ENCODE data around the gene NEXN. TPM values are rescaled to one million over a fixed set of nuclear protein-coding genes. Genes with fewer than 3 reads are reported as not detected.

The NEXN gene
- total and polyA plus RNA-seq, 2 of the 8 experiments (the other 6 are each of a cell fraction or from before 2014, with no cell fraction given): 0.20 to 2.9 TPM

DNA sequence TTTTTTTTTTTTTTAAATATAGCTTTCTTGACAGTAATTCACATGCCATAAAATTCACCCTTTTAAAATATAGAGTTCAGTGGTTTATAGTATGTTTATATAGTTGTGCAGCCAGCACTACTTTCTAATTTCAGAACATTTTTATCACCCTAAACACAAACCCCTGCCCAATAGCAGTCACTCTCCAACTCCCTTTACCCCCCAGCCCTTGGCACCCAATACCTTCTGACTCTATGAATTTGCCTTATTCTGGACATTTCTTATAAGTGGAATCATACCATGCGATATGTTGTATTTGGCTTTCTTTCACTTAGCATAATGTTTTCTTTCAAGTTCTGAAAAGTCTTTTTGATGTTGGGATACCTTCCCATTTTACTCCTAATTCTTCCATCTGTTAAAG, 42.5 kb upstream of the NEXN start:
- H3K56ac ChIP-seq (replicated peaks; ENCODE audit: insufficient read length, low read depth, low read length): no peak overlapping the region
- 88% methylated on average over 1 of the region's 1 CpG; no CpG with 5 or more reads in 1 of the 2 experiments for WGBS, 2 experiments (ENCODE audit: extremely low coverage in 1 of 2, insufficient coverage in 1 of 2, insufficient read length in 1 of 2, insufficient replicate concordance in 2 of 2, low coverage in 1 of 2, low lambda C conversion rate in 2 of 2, missing lambda C conversion rate in 1 of 2)
- no peaks in the 10 kb centered on the region for H3K27me3 ChIP-seq (replicated peaks in 1 of 4; ENCODE audit: control insufficient read depth in 3 of 4, extremely low read depth in 1 of 4, insufficient read depth in 3 of 4, low read length in 3 of 4)
- no peak overlapping the region for H2AFZ ChIP-seq (ENCODE audit: low read length)
- no peaks in the 10 kb centered on the region for H3K79me2 ChIP-seq (ENCODE audit: control insufficient read depth in 1 of 2, insufficient read depth in 2 of 2, low read length in 2 of 2)
- H3K79me1 ChIP-seq (ENCODE audit: low read depth, low read length): no peaks in the 10 kb centered on the region
- H3K23ac ChIP-seq (ENCODE audit: insufficient read length): no peak overlapping the region
- no peak overlapping the region for H2BK15ac ChIP-seq (ENCODE audit: low read length)
- no peak overlapping the region for H3K4ac ChIP-seq (replicated peaks; ENCODE audit: insufficient read length, low read depth, low read length)
- no peaks in the 10 kb centered on the region for H3K9me3 ChIP-seq (ENCODE audit: insufficient read depth in 2 of 2, low read depth in 1 of 2, low read length in 1 of 2)
- no peak overlapping the region for H3K9ac ChIP-seq (replicated peaks in 1 of 4; ENCODE audit: extremely low read depth in 1 of 4, low read depth in 3 of 4, low read length in 3 of 4)
- no peak overlapping the region for H4K91ac ChIP-seq (replicated peaks; ENCODE audit: insufficient read length, low read length)
- no peak overlapping the region for H3K27ac ChIP-seq (ENCODE audit: low read depth, low read length)
- H3K14ac ChIP-seq (ENCODE audit: insufficient read length): no peak overlapping the region
- ChIA-PET POLR2A (ENCODE audit: partially characterized antibody) (no interaction called here), CTCF (ENCODE audit: partially characterized antibody) (interaction anchor here (1.0 kb wide), 1 partner anchor 9 kb away, joined by 4 read pairs; no protein-coding TSS in a partner anchor)
- H3K4me2 ChIP-seq (ENCODE audit: insufficient read depth in 1 of 2, low read depth in 2 of 2, low read length in 2 of 2): no peak overlapping the region
- H2BK20ac ChIP-seq (ENCODE audit: low read length): no peak overlapping the region
- H4K8ac ChIP-seq (ENCODE audit: extremely low read depth, insufficient read depth, low read length): no peak overlapping the region
- H2BK12ac ChIP-seq (ENCODE audit: low read depth, low read length): no peak overlapping the region
- DNase-seq (ENCODE audit: low read depth in 1 of 2, low spot score in 2 of 2) (no peak), FAIRE-seq (no peak)
- H2BK120ac ChIP-seq (replicated peaks; ENCODE audit: low read depth, low read length): no peak overlapping the region
- no peak overlapping the region for H2AK5ac ChIP-seq (ENCODE audit: low read depth, low read length)
- H3K23me2 ChIP-seq (ENCODE audit: low read depth, low read length): no peaks in the 10 kb centered on the region
- no peaks in the 10 kb centered on the region for H3K36me3 ChIP-seq (ENCODE audit: control insufficient read depth in 2 of 4, insufficient read depth in 4 of 4, low read length in 3 of 4)
- no peaks in the 10 kb centered on the region for H3K4me1 ChIP-seq (replicated peaks in 1 of 4; ENCODE audit: control insufficient read depth in 3 of 4, insufficient read depth in 4 of 4, low read length in 3 of 4)
- no peaks in the 10 kb centered on the region for H4K20me1 ChIP-seq (replicated peaks in 1 of 2; ENCODE audit: control insufficient read depth in 1 of 2, insufficient read depth in 2 of 2, low read length in 2 of 2)
- no peak overlapping the region for H3K18ac ChIP-seq (ENCODE audit: extremely low read depth, low read length)
- no peak overlapping the region for H4K5ac ChIP-seq (ENCODE audit: insufficient read length, low read depth, low read length)
- no peak overlapping the region for H2BK5ac ChIP-seq (ENCODE audit: low read depth, low read length)
- no peak overlapping the region for H3K4me3 ChIP-seq (ENCODE audit: extremely low read depth in 1 of 4, insufficient read depth in 2 of 4, low read depth in 3 of 4, low read length in 4 of 4)
- TF ChIP-seq ATF2 (IDR thresholded peaks at IDR 0.05; ENCODE audit: low read length) (no peak), CBX8 (IDR thresholded peaks at IDR 0.05; ENCODE audit: borderline replicate concordance, low read depth, low read length) (no peak), BRCA1 (IDR thresholded peaks at IDR 0.05; ENCODE audit: low read depth, low read length) (no peak), TAF7 (optimal IDR thresholded peaks at IDR 0.05; ENCODE audit: borderline replicate concordance, low read depth, low read length) (no peak), CREB1 (IDR thresholded peaks at IDR 0.05) (no peak), GABPA (IDR thresholded peaks at IDR 0.05; ENCODE audit: borderline replicate concordance, insufficient read depth, low read length) (no peak), MAFK (IDR thresholded peaks at IDR 0.05; ENCODE audit: low read depth, low read length) (no peak), TCF12 (IDR thresholded peaks at IDR 0.05; ENCODE audit: low read depth, low read length) (no peak), CHD1 (IDR thresholded peaks at IDR 0.05; ENCODE audit: low read depth, low read length) (no peak), RFX5 (IDR thresholded peaks at IDR 0.05; ENCODE audit: borderline replicate concordance, low read depth, low read length) (no peak)
- TF ChIP-seq, protein P1, sequence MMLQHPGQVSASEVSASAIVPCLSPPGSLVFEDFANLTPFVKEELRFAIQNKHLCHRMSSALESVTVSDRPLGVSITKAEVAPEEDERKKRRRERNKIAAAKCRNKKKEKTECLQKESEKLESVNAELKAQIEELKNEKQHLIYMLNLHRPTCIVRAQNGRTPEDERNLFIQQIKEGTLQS (IDR thresholded peaks at IDR 0.05; ENCODE audit: insufficient read depth, low read depth, low read length): no peak
- TF ChIP-seq, protein P2, sequence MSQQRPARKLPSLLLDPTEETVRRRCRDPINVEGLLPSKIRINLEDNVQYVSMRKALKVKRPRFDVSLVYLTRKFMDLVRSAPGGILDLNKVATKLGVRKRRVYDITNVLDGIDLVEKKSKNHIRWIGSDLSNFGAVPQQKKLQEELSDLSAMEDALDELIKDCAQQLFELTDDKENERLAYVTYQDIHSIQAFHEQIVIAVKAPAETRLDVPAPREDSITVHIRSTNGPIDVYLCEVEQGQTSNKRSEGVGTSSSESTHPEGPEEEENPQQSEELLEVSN (IDR thresholded peaks at IDR 0.05): no peak
